HG02870 (cell line): ENCODE measurements around the gene CSMD2.

Source experiments
- ATAC-seq: cut with Tn5 transposase; IDR thresholded peaks from one replicate; pipeline ENCODE4 v1.9.1; 2021; ENCODE audit warnings: mild to moderate bottlenecking, moderate library complexity; ENCODE audit not compliant: unreplicated experiment

CSMD2 gene

GRCh38 chr1:33781652-33782051, 383.4 kb downstream of the CSMD2 start:
- ATAC-seq, result no peak

- ATAC-seq, result no peak
Measured at GRCh38 chr1:33777337-33777736, 387.7 kb downstream of the CSMD2 start.

GRCh38 chr1:33768821-33769220, 396.2 kb downstream of the CSMD2 start:
- ATAC-seq, result no peak

- no peak for ATAC-seq
Measured at GRCh38 chr1:33768106-33768505, 396.9 kb downstream of the CSMD2 start.

GRCh38 chr1:33764149-33764548, 400.9 kb downstream of the CSMD2 start:
- ATAC-seq, result no peak

GRCh38 chr1:33763406-33763805, 401.6 kb downstream of the CSMD2 start:
- ATAC-seq, result no peak

GRCh38 chr1:33762962-33763361, 402.1 kb downstream of the CSMD2 start:
- no peak for ATAC-seq

- ATAC-seq, result no peak
Measured at GRCh38 chr1:33762109-33762830, 402.8 kb downstream of the CSMD2 start.

GRCh38 chr1:33758698-33759097, 406.3 kb downstream of the CSMD2 start:
- ATAC-seq, result no peak

- no peak for ATAC-seq
Measured at GRCh38 chr1:33753087-33753856, 411.8 kb downstream of the CSMD2 start.

- ATAC-seq, result no peak
Measured at GRCh38 chr1:33745942-33746341, 419.1 kb downstream of the CSMD2 start.

GRCh38 chr1:33743221-33743998, 421.6 kb downstream of the CSMD2 start:
- no peak for ATAC-seq

GRCh38 chr1:33742663-33743062, 422.4 kb downstream of the CSMD2 start:
- no peak for ATAC-seq

GRCh38 chr1:33741749-33742148, 423.3 kb downstream of the CSMD2 start:
- no peak for ATAC-seq

- no peak for ATAC-seq
Measured at GRCh38 chr1:33740040-33740744, 424.8 kb downstream of the CSMD2 start.

- no peak for ATAC-seq
Measured at GRCh38 chr1:33738976-33739375, 426.1 kb downstream of the CSMD2 start.

GRCh38 chr1:33738536-33738935, 426.5 kb downstream of the CSMD2 start:
- no peak for ATAC-seq

GRCh38 chr1:33736496-33736895, 428.5 kb downstream of the CSMD2 start:
- ATAC-seq, result no peak

GRCh38 chr1:33735624-33736023, 429.4 kb downstream of the CSMD2 start:
- ATAC-seq, result no peak

- ATAC-seq, result no peak
Measured at GRCh38 chr1:33727310-33727709, 437.7 kb downstream of the CSMD2 start.

GRCh38 chr1:33726274-33726804, 438.7 kb downstream of the CSMD2 start:
- ATAC-seq, result no peak
